Ascending aorta (tissue), 2 donors: ENCODE results near the gene CWC27. TPM values are rescaled to one million over a fixed set of nuclear protein-coding genes. Genes with fewer than 3 reads are reported as not detected.

Experiments used
- DNase-seq, 2 donors: peaks; one replicate each; pipeline ENCODE4 v3.0.0-alpha.2; 2019; ENCODE audit warnings: low spot score in 2 of 2
- H3K27ac ChIP-seq, 2 donors: fragments of 200-600 bp; sonication (generic); one replicate each; pipeline ENCODE4 v1.5.1; 2016 to 2017; ENCODE audit warnings: mild to moderate bottlenecking in 1 of 2
- H3K27me3 ChIP-seq: fragments of 200-600 bp; sonication (generic); one replicate; pipeline ENCODE4 v1.5.1; 2017
- H3K36me3 ChIP-seq, 2 donors: fragments of 200-600 bp; sonication (generic); one replicate each; pipeline ENCODE4 v1.5.1; 2016
- H3K4me1 ChIP-seq, 2 donors: fragments of 200-600 bp; sonication (generic); one replicate each; pipeline ENCODE4 v1.5.1; 2016 to 2017; ENCODE audit warnings: mild to moderate bottlenecking in 1 of 2
- H3K4me3 ChIP-seq, 2 donors: fragments of 200-600 bp; sonication (generic); one replicate each; pipeline ENCODE4 v1.5.1; 2016 to 2017; ENCODE audit warnings: mild to moderate bottlenecking in 1 of 2
- H3K9me3 ChIP-seq, 2 donors: fragments of 200-600 bp; sonication (generic); one replicate each; pipeline ENCODE4 v1.5.1; 2016
- CTCF ChIP-seq, 3 experiments: fragments of 200-600 bp in 2 of 3; fragments of 450-650 bp in 1 of 3; sonication (generic) in 2 of 3; IDR thresholded peaks; one replicate each; pipeline ENCODE4 v1.5.1; 2016 to 2019; ENCODE audit warnings: antibody characterized with exemption in 3 of 3, mild to moderate bottlenecking in 1 of 3, moderate library complexity in 1 of 3
- intact Hi-C: fragments of 100-400 bp; cut with DNase I; formaldehyde crosslinking; loops from one replicate; pipeline ENCODE4 v1.15.1; 2023
- total RNA-seq: library from RNA; depleted of rRNA; stranded (reverse); fragments of >200 nt; gene quantifications from one replicate; pipeline ENCODE4 v1.1.0, GENCODE V29; 2016

The CWC27 gene
- total RNA-seq, 1 donor from 2014 or later, result 1.7 TPM

- DNase-seq, result no peak
- Histone ChIP-seq H3K4me3 (no peak overlapping the region), H3K4me1 (no peaks in the 10 kb centered on the region), H3K27ac (no peak overlapping the region), H3K36me3 (no peaks in the 10 kb centered on the region), H3K27me3 (no peaks in the 10 kb centered on the region), H3K9me3 (peaks cover 3 to 8% of the 10 kb centered on the region in 2 donors)
- intact Hi-C loops, result no loop called here
- no peak for TF ChIP-seq CTCF (IDR thresholded peaks at IDR 0.05)
Measured at GRCh38 chr5:64963278-64963677, 194.5 kb downstream of the CWC27 start.

DNA sequence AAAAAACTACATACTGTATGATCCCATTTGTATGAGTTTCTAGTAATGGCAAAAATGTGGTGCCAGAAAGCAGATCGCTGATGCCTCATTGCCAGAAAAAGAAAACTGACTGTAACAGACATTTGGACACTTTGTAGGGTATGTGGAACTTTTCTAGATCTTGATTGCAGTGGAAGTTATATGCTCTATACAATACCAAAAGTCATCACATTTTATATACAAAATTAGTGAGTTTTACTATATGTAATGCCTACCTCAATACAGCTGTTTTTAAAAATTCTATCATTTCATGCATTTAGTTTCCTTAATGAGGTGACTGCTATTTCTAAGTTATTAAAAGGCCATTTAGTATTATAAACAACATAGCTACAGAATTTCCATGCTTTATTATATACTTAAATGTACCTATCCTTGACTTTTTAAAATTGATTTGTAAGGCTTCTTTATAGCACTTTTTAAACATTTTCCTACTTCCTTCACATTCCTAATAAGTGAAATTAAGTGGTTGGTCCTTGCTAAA lies 199.9 kb downstream of the CWC27 start:
- intact Hi-C loops, result no loop called here
- H3K9me3 ChIP-seq, result peaks cover 0 to under 1% of the 10 kb centered on the region in 2 donors
- no peaks in the 10 kb centered on the region for H3K27me3 ChIP-seq
- H3K36me3 ChIP-seq, result no peaks in the 10 kb centered on the region
- peaks cover 3% of the 10 kb centered on the region in 2 donors for H3K4me1 ChIP-seq
- no peak overlapping the region for H3K27ac ChIP-seq
- no peak for DNase-seq
- no peak for TF ChIP-seq CTCF (IDR thresholded peaks at IDR 0.05)
- H3K4me3 ChIP-seq, result no peak overlapping the region

DNA sequence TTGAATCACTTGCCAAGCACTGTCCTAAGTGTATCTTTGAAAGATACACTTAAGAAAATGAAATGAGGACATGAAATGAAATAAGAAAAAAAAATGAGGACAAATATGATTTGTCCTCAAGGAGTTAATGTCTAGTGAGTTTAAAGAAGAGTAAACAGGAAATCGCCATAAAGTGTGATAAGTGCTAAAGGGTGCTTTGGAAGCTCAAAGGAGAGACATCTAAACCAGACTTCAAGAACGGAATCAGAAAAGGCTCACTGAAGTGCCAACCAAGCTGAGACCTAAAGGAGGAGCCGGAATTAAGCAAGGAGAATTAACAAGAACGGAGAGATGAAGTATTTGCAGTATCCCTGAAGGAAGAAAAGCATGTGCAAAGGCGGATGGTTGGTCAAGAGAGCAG lies 200.8 kb downstream of the CWC27 start:
- no peaks in the 10 kb centered on the region for H3K9me3 ChIP-seq
- intact Hi-C loops, result no loop called here
- H3K4me1 ChIP-seq, result peaks cover 3% of the 10 kb centered on the region in 2 donors
- H3K27ac ChIP-seq, result no peak overlapping the region
- no peaks in the 10 kb centered on the region for H3K36me3 ChIP-seq
- no peak for TF ChIP-seq CTCF (IDR thresholded peaks at IDR 0.05)
- no peaks in the 10 kb centered on the region for H3K27me3 ChIP-seq
- H3K4me3 ChIP-seq, result no peak overlapping the region
- DNase-seq, result no peak

- peak overlapping the region in 1 of 2 donors; percentile 46 for H3K27ac ChIP-seq
- no peak overlapping the region for H3K4me3 ChIP-seq
- no peaks in the 10 kb centered on the region for H3K27me3 ChIP-seq
- DNase-seq, result no peak
- intact Hi-C loops, result loop anchor here (5.0 kb wide), 2 partner anchors 131 to 511 kb away; partner anchors contain the start of gene ADAMTS6
- peaks cover 3% of the 10 kb centered on the region in 2 donors for H3K4me1 ChIP-seq
- no peaks in the 10 kb centered on the region for H3K9me3 ChIP-seq
- peak in 1 of 3 experiments; percentile 34 for TF ChIP-seq CTCF (IDR thresholded peaks at IDR 0.05)
- no peaks in the 10 kb centered on the region for H3K36me3 ChIP-seq
Measured at GRCh38 chr5:64971513-64971912, 202.8 kb downstream of the CWC27 start.

DNA sequence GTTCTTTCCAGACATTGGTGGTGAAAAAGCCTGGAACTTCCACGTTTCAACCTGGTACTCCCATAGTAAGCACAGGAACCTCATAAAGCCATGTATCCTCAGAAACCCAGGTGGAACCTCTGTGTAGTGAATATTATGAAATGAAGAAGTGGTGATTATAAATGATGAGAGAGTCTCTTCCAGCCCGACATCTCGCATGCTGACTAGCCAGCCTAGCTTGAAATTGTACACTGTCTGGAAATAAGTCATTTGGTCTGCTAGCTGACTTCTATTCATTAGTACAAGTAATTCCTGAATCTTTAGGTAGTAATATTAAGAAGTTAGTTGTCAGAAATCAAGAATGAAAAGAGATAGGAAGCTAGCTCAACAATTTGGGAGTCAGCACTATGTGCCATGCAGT lies 203.3 kb downstream of the CWC27 start:
- Histone ChIP-seq H3K36me3 (no peaks in the 10 kb centered on the region), H3K4me1 (peaks cover 3% of the 10 kb centered on the region in 2 donors), H3K9me3 (no peaks in the 10 kb centered on the region), H3K27me3 (no peaks in the 10 kb centered on the region), H3K27ac (peak overlapping the region in 1 of 2 donors; percentile 46), H3K4me3 (no peak overlapping the region)
- TF ChIP-seq CTCF (IDR thresholded peaks at IDR 0.05), result no peak
- intact Hi-C loops, result loop anchor here (5.0 kb wide), 2 partner anchors 130 to 510 kb away; partner anchors contain the start of gene ADAMTS6
- no peak for DNase-seq
